Fibroblast of the aortic adventitia (primary cell): Measurements from ENCODE around the gene AKR1C4. TPM values are rescaled to one million over a fixed set of nuclear protein-coding genes. Genes with fewer than 3 reads are reported as not detected.
"Not testable (repeated sequence)": the region's sequence is repeated elsewhere in the genome, so short reads cannot be mapped to it uniquely, and the experiment has no call there.

Source experiments
- DNase-seq: peaks from one replicate; pipeline ENCODE4 v3.0.0-alpha.2; 2010; ENCODE audit warnings: low read depth
- H3K4me3 ChIP-seq: 2 replicates; pipeline ENCODE4 v1.5.1; 2011; ENCODE audit warnings: low read depth, mild to moderate bottlenecking, control low read depth, low read length, moderate library complexity
- CTCF ChIP-seq: IDR thresholded peaks from 2 replicates; pipeline ENCODE4 v1.5.1; 2011; ENCODE audit warnings: mild to moderate bottlenecking, low read length, control low read depth, inconsistent platforms; ENCODE audit not compliant: insufficient read depth
- total RNA-seq: library from RNA; depleted of rRNA; stranded (reverse); fragments of >200 nt; gene quantifications from 2 replicates; pipeline ENCODE4 v1.2.3, GENCODE V29; 2012; ENCODE audit warnings: low replicate concordance

The AKR1C4 gene
- total RNA-seq, 1 donor, result not detected

- TF ChIP-seq CTCF, result no peak
- H3K4me3 ChIP-seq, result no peak overlapping the region
- DNase-seq, result no peak
Measured at GRCh38 chr10:5233324-5233723, 36.7 kb downstream of the AKR1C4 start.

- DNase-seq, result peak; percentile 72
- no peak overlapping the region for H3K4me3 ChIP-seq
- TF ChIP-seq CTCF, result no peak
Measured at GRCh38 chr10:5234106-5234860, 37.6 kb downstream of the AKR1C4 start.

- not testable (repeated sequence) for DNase-seq, H3K4me3 ChIP-seq
Measured at GRCh38 chr10:5237541-5237940, 40.9 kb downstream of the AKR1C4 start.

- no peak overlapping the region for H3K4me3 ChIP-seq
- TF ChIP-seq CTCF, result no peak
- no peak for DNase-seq
Measured at GRCh38 chr10:5242585-5242984, 45.9 kb downstream of the AKR1C4 start.

- no peak for TF ChIP-seq CTCF
- no peak overlapping the region for H3K4me3 ChIP-seq
- DNase-seq, result no peak
Measured at GRCh38 chr10:5243521-5243987, 46.9 kb downstream of the AKR1C4 start.

- no peak for TF ChIP-seq CTCF
- DNase-seq, result peak; percentile 17
Measured at GRCh38 chr10:5252177-5253037, 55.8 kb downstream of the AKR1C4 start.

GRCh38 chr10:5254488-5254887 is 57.9 kb downstream of the AKR1C4 start:
- TF ChIP-seq CTCF, result no peak
- no peak overlapping the region for H3K4me3 ChIP-seq
- DNase-seq, result no peak

More at GRCh38 chr10:5252177-5253037, 55.8 kb downstream of the AKR1C4 start:
- H3K4me3 ChIP-seq, result no peak overlapping the region

- DNase-seq, H3K4me3 ChIP-seq: not testable (repeated sequence)
Measured at GRCh38 chr10:5257768-5258167, 61.1 kb downstream of the AKR1C4 start.
